ENCODE results near the gene PDIA6. TPM values are rescaled to one million over a fixed set of nuclear protein-coding genes. Genes with fewer than 3 reads are reported as not detected.

The PDIA6 gene
- total and polyA plus RNA-seq, 4 donors = 159 to 348 (median 246) TPM

GRCh38 chr2:10764096-10764785, 48.3 kb downstream of the PDIA6 start:
- Histone ChIP-seq H3K9ac (ENCODE audit: low read depth in 1 of 2, low read length in 2 of 2) (no peak overlapping the region), H3K36me3 (ENCODE audit: control insufficient read depth in 4 of 4, insufficient read depth in 3 of 4, low read depth in 1 of 4, low read length in 3 of 4) (no peaks in the 10 kb centered on the region), H3K27me3 (ENCODE audit: control insufficient read depth in 4 of 4, insufficient read depth in 4 of 4, low read length in 3 of 4) (no peaks in the 10 kb centered on the region), H3K4me1 (ENCODE audit: control insufficient read depth in 4 of 4, insufficient read depth in 4 of 4, low read length in 3 of 4) (no peaks in the 10 kb centered on the region), H3K4me3 (ENCODE audit: low read depth in 1 of 3, low read length in 3 of 3) (no peak overlapping the region), H3K27ac (ENCODE audit: low read depth in 1 of 2, low read length in 2 of 2) (no peak overlapping the region), H3K9me3 (ENCODE audit: control insufficient read depth in 4 of 4, low read length in 3 of 4) (no peaks in the 10 kb centered on the region)
- TF ChIP-seq ZBTB33 (IDR thresholded peaks at IDR 0.05) (no peak), RXRA (IDR thresholded peaks at IDR 0.05) (no peak), FOXA2 (IDR thresholded peaks at IDR 0.05) (no peak), REST (IDR thresholded peaks at IDR 0.05) (no peak), CTCF (IDR thresholded peaks at IDR 0.05; ENCODE audit: low read depth, low read length, missing input control) (no peak), HNF4A (conservative IDR thresholded peaks at IDR 0.05) (no peak), TAF1 (conservative IDR thresholded peaks at IDR 0.05) (no peak), ATF3 (IDR thresholded peaks at IDR 0.05) (no peak), EGR1 (IDR thresholded peaks at IDR 0.05; ENCODE audit: low read depth in 2 of 2) (no peak), NR2F2 (IDR thresholded peaks at IDR 0.05) (no peak), FOXA1 (IDR thresholded peaks at IDR 0.05) (no peak), MAX (IDR thresholded peaks at IDR 0.05) (no peak), SP1 (IDR thresholded peaks at IDR 0.05) (no peak), JUND (IDR thresholded peaks at IDR 0.05) (no peak), HNF4G (IDR thresholded peaks at IDR 0.05) (no peak), RAD21 (IDR thresholded peaks at IDR 0.05) (no peak), GABPA (IDR thresholded peaks at IDR 0.05 in 1 of 2, conservative IDR thresholded peaks at IDR 0.05 in 1 of 2) (no peak), YY1 (IDR thresholded peaks at IDR 0.05) (no peak)
- WGBS = 86% methylated on average over 18 of the region's 18 CpGs
- DNase-seq (ENCODE audit: low spot score) = no peak
